ENCODE results near the gene ZNF223. TPM values are rescaled to one million over a fixed set of nuclear protein-coding genes. Genes with fewer than 3 reads are reported as not detected.

Gene ZNF223
- total RNA-seq, 2 experiments from 2014 or later: 0.67 to 2.2 TPM

DNA sequence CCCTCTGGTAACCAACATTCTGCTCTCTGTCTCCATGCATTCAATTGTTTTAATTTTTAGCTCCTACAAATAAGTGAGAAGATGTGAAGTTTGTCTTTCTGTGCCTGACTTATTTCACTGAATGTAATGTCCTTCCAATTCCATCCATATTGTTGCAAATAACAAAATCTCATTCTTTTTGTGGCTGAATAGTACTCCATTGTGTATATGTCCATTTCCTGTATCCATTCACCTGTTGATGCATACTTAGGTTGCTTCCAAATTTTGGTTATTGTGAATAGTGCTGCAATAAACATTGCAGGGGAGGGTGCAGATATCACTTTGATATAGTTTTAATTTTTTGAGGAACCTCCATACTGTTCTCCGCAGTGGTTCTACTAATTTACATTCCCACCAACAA lies 17.6 kb downstream of the ZNF223 start:
- H3K36me3 Mint-ChIP-seq (ENCODE audit: low read depth): peaks cover 41% of the 10 kb centered on the region
- H3K4me1 Mint-ChIP-seq (ENCODE audit: low read depth): peaks cover 19% of the 10 kb centered on the region
- DNase-seq (no peak), ATAC-seq (no peak)
- ChIA-PET POLR2A (no interaction called here), CTCF (no interaction called here)
- H3K27me3 Mint-ChIP-seq: no peaks in the 10 kb centered on the region
- no peak for TF ChIP-seq CTCF (IDR thresholded peaks at IDR 0.05)
- peaks cover 47% of the 10 kb centered on the region for H3K9me3 Mint-ChIP-seq
- intact Hi-C loops (cut with micrococcal nuclease): no loop called here
- no peak overlapping the region for H3K27ac Mint-ChIP-seq
- no peak overlapping the region for H3K4me3 Mint-ChIP-seq

GRCh38 chr19:44071824-44072542 lies 20.1 kb downstream of the ZNF223 start, which contains the start of gene ZNF284:
TSS of gene ZNF284 (plus strand) at chr19:44072159. CDS start at chr19:44076390, 4,231 bp downstream.
- intact Hi-C loops (cut with micrococcal nuclease): no loop called here
- POLR2A ChIA-PET: interaction anchor here (1.4 kb wide), 1 partner anchor 9 kb away, joined by 6 read pairs; no protein-coding TSS in a partner anchor
- no peaks in the 10 kb centered on the region for H3K27me3 Mint-ChIP-seq
- H3K4me1 Mint-ChIP-seq (ENCODE audit: low read depth): peaks cover 25% of the 10 kb centered on the region
- H3K36me3 Mint-ChIP-seq (ENCODE audit: low read depth): peaks cover 30% of the 10 kb centered on the region
- H3K9me3 Mint-ChIP-seq: peaks cover 30% of the 10 kb centered on the region
- ATAC-seq: peak; percentile 98
- peak; percentile 88 for DNase-seq
- H3K27ac Mint-ChIP-seq: peak within 1 kb of the TSS; percentile 83
- no peak for TF ChIP-seq CTCF (IDR thresholded peaks at IDR 0.05)
- CTCF ChIA-PET: interaction anchor here (1.4 kb wide), 1 partner anchor 19 kb away, joined by 3 read pairs; no protein-coding TSS in a partner anchor
- H3K4me3 Mint-ChIP-seq: peak within 1 kb of the TSS; percentile 82

- Mint-ChIP-seq H3K36me3 (ENCODE audit: low read depth) (peaks cover 30% of the 10 kb centered on the region), H3K4me1 (ENCODE audit: low read depth) (peaks cover 25% of the 10 kb centered on the region), H3K27ac (peak overlapping the region; percentile 83), H3K9me3 (peaks cover 26% of the 10 kb centered on the region), H3K27me3 (no peaks in the 10 kb centered on the region), H3K4me3 (peak overlapping the region; percentile 82)
- ATAC-seq: no peak
- CTCF ChIA-PET: interaction anchor here (1.4 kb wide), 2 partner anchors 18 to 23 kb away, joined by 3 to 6 read pairs; no protein-coding TSS in a partner anchor
- no peak for TF ChIP-seq CTCF (IDR thresholded peaks at IDR 0.05)
- intact Hi-C loops (cut with micrococcal nuclease): no loop called here
- POLR2A ChIA-PET: interaction anchor here (1.0 to 1.4 kb wide), 2 partner anchors 8 to 22 kb away, joined by 3 to 6 read pairs; no protein-coding TSS in a partner anchor
- no peak for DNase-seq
Observed at GRCh38 chr19:44072543-44073401, 20.9 kb downstream of the ZNF223 start.

- CTCF ChIA-PET: no interaction called here
- Mint-ChIP-seq H3K4me1 (ENCODE audit: low read depth) (peaks cover 20% of the 10 kb centered on the region), H3K27ac (no peak overlapping the region), H3K36me3 (ENCODE audit: low read depth) (peaks cover 31% of the 10 kb centered on the region), H3K9me3 (peaks cover 3% of the 10 kb centered on the region), H3K27me3 (no peaks in the 10 kb centered on the region), H3K4me3 (no peak overlapping the region)
- no peak for TF ChIP-seq CTCF (IDR thresholded peaks at IDR 0.05)
- intact Hi-C loops (cut with micrococcal nuclease): no loop called here
- ATAC-seq (no peak), DNase-seq (no peak)
- POLR2A ChIA-PET: no interaction called here
Observed at GRCh38 chr19:44076325-44076724, 24.5 kb downstream of the ZNF223 start.

Measured in activated CD8-positive, alpha-beta T cell treated with anti-CD3 and anti-CD28 coated beads for 36 hours (primary cell).